Naive thymus-derived CD4-positive, alpha-beta T cell (primary cell): ENCODE results near the gene MDM2. TPM values are rescaled to one million over a fixed set of nuclear protein-coding genes. Genes with fewer than 3 reads are reported as not detected.
"Not testable (repeated sequence)": the region's sequence is repeated elsewhere in the genome, so short reads cannot be mapped to it uniquely, and the experiment has no call there.

Experiments used
- ATAC-seq: fragments of 150-1000 bp; cut with Tn5 transposase; 2 replicates; pipeline ENCODE4 v1.10.0; 2021; ENCODE audit warnings: mild to moderate bottlenecking, moderate library complexity
- CTCF ChIA-PET: fragments of 350-600 bp; sonication (Branson Sonifier 250); formaldehyde crosslinking; loops from one replicate; lab custom pipeline; 2021; ENCODE audit warnings: antibody characterized with exemption; lab: Charles Lee
- POLR2A ChIA-PET: fragments of 350-600 bp; sonication (Branson Sonifier 250); formaldehyde crosslinking; loops from one replicate; lab custom pipeline; 2021; ENCODE audit warnings: antibody characterized with exemption, inconsistent platforms; lab: Charles Lee
- DNase-seq, 9 donors: peaks; one replicate each; pipeline versions ENCODE4 v3.0.0 to v3.0.0-alpha.2; 2020 to 2022; ENCODE audit warnings: mixed read lengths in 1 of 9
- H3K27ac ChIP-seq: one replicate; pipeline ENCODE4 v1.7.0; 2013; ENCODE audit warnings: mild to moderate bottlenecking, low read depth, low read length, moderate library complexity
- H3K27me3 ChIP-seq, 2 donors: one replicate each; pipeline ENCODE4 v1.7.0; 2013; ENCODE audit warnings: low read length in 2 of 2, mild to moderate bottlenecking in 2 of 2, moderate library complexity in 2 of 2; ENCODE audit not compliant: control insufficient read depth in 2 of 2, insufficient read depth in 2 of 2
- H3K36me3 ChIP-seq, 3 experiments: 1 replicate in 2 of 3; 2 replicates in 1 of 3; pipeline ENCODE4 v1.7.0; 2013; ENCODE audit warnings: low read length in 3 of 3, mild to moderate bottlenecking in 3 of 3, moderate library complexity in 1 of 3; ENCODE audit not compliant: insufficient read depth in 3 of 3, control insufficient read depth in 2 of 3
- H3K4me1 ChIP-seq, 2 donors: one replicate each; pipeline ENCODE4 v1.7.0; 2013; ENCODE audit warnings: low read length in 2 of 2, mild to moderate bottlenecking in 2 of 2, moderate library complexity in 1 of 2; ENCODE audit not compliant: control insufficient read depth in 2 of 2, insufficient read depth in 2 of 2
- H3K4me3 ChIP-seq: 2 replicates; pipeline ENCODE4 v1.7.0; 2013; ENCODE audit warnings: mild to moderate bottlenecking, low read length
- H3K9me3 ChIP-seq, 3 experiments: 1 replicate in 2 of 3; 2 replicates in 1 of 3; pipeline ENCODE4 v1.7.0; 2013; ENCODE audit warnings: low read length in 3 of 3; ENCODE audit not compliant: control insufficient read depth in 2 of 3
- H3K27ac Mint-ChIP-seq, 9 donors: one replicate each; pipeline ENCODE4 v1.8.0; 2020 to 2022; ENCODE audit warnings: mixed read lengths in 9 of 9, mild to moderate bottlenecking in 8 of 9, moderate library complexity in 5 of 9, inconsistent platforms in 2 of 9
- H3K27me3 Mint-ChIP-seq, 5 donors: one replicate each; pipeline ENCODE4 v1.8.0; 2021 to 2022; ENCODE audit warnings: mixed read lengths in 5 of 5, mild to moderate bottlenecking in 1 of 5
- H3K36me3 Mint-ChIP-seq, 5 donors: one replicate each; pipeline ENCODE4 v1.8.0; 2020 to 2022; ENCODE audit warnings: mixed read lengths in 5 of 5, mild to moderate bottlenecking in 3 of 5, inconsistent platforms in 1 of 5
- H3K4me1 Mint-ChIP-seq, 7 donors: one replicate each; pipeline ENCODE4 v1.8.0; 2020 to 2022; ENCODE audit warnings: mixed read lengths in 7 of 7, mild to moderate bottlenecking in 3 of 7, inconsistent platforms in 1 of 7
- H3K4me3 Mint-ChIP-seq, 10 donors: one replicate each; pipeline ENCODE4 v1.8.0; 2020 to 2022; ENCODE audit warnings: mild to moderate bottlenecking in 10 of 10, mixed read lengths in 10 of 10, moderate library complexity in 6 of 10, inconsistent platforms in 2 of 10
- H3K9me3 Mint-ChIP-seq, 11 donors: one replicate each; pipeline ENCODE4 v1.8.0; 2020 to 2022; ENCODE audit warnings: mixed read lengths in 11 of 11, mild to moderate bottlenecking in 4 of 11, inconsistent platforms in 1 of 11, moderate library complexity in 1 of 11
- intact Hi-C, 2 donors: fragments of 100-400 bp; cut with micrococcal nuclease; formaldehyde crosslinking; loops; one replicate each; pipeline ENCODE4 v1.15.1; 2023
- polyA plus RNA-seq, 2 donors: library from polyadenylated mRNA; unstranded; fragments of 300-500 nt; fragmentation: Illumina TruSeq; gene quantifications; one replicate each; pipeline ENCODE4 v1.2.3, GENCODE V29; 2021
- total RNA-seq, 6 experiments: library from RNA in 5 of 6; stranded (reverse) in 5 of 6; gene quantifications; 1 replicate in 5 of 6; 2 replicates in 1 of 6; pipeline ENCODE4 v1.2.3 and lab custom pipeline; 2021 to 2026

Gene MDM2
- total and polyA plus RNA-seq, 7 experiments from 2014 or later: 14.5 to 271 (median 79.8) TPM

DNA sequence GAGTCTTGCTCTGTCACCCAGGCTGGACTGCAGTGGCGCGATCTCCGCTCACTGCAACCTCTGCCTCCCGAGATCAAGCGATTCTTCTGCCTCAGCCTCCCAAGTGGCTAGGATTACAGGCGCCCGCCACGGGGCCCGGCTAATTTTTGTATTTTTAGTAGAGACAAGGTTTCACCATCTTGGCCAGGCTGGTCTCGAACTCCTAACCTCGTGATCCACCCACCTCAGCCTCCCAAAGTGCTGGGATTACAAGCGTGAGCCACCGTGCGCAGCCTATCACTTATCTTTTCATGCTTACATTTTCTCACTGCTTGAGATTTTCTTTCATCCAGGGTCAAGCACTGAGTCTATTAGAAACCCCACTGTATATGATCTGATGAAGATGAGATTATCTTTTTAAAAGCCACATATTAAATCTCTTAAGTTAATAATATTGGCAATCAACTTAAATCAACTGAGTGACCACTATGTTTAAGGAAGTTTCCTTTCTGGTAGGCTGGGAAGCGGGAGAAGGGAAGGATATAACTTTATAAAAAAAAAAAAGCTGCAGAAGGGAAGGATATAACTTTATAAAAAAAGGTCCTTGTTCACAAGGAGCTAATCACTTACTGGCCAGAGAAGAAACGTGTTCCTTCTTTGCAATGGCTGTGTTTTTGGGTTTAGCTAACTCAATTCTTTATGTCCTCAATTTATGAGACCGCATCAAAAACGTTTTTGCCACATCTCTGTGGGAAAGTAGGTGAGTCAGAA lies 1.3 kb upstream of the MDM2 start:
- DNase-seq: no peak
- POLR2A ChIA-PET: interaction anchor here (0.7 to 3.2 kb wide), 10 partner anchors 9 to 1538 kb away, joined by 3 to 55 read pairs (median 7); partner anchors contain the start of genes CAND1, NUP107, RAP1B and SLC35E3

GRCh38 chr12:68807274-68807575 lies 752 bp upstream of the MDM2 start:
- Histone ChIP-seq H3K4me3 (peak overlapping the region; percentile 79), H3K27ac (peak overlapping the region; percentile 96), H3K4me1 (peaks cover 3 to 13% of the 10 kb centered on the region in 2 donors)
- not testable (repeated sequence) for H3K27me3 Mint-ChIP-seq, H3K9me3 Mint-ChIP-seq, ATAC-seq, H3K27me3 ChIP-seq, H3K36me3 ChIP-seq, H3K9me3 ChIP-seq
- POLR2A ChIA-PET: interaction anchor here (0.5 to 3.2 kb wide), 21 partner anchors 9 to 1538 kb away, joined by 3 to 55 read pairs (median 5); partner anchors contain the start of genes CAND1, MDM1, NUP107 and RAP1B
- CTCF ChIA-PET: interaction anchor here (0.5 to 3.0 kb wide), 7 partner anchors 10 to 559 kb away, joined by 3 to 10 read pairs (median 4); partner anchors contain the start of genes MDM1 and SLC35E3
- Mint-ChIP-seq H3K27ac (peak overlapping the region; percentile 96 to 100 (median 97)), H3K36me3 (peaks cover 0 to 25% (median 12%) of the 10 kb centered on the region in 5 donors), H3K4me1 (peaks cover under 1 to 41% (median 24%) of the 10 kb centered on the region in 7 donors), H3K4me3 (peak overlapping the region; percentile 87 to 100 (median 96))
- intact Hi-C loops: loop anchor here (1.0 to 5.0 kb wide), 15 partner anchors 35 to 1538 kb away; partner anchors contain the start of genes CAND1 (in 1 of the 2), CCT2 (in 1 of the 2), MDM1 (in 1 of the 2) and RAP1B (in 1 of the 2)
- peak in 1 of 9 donors; percentile 53 for DNase-seq

More for the DNA sequence above, 1.3 kb upstream of the MDM2 start:
- peaks cover 0 to 37% (median 23%) of the 10 kb centered on the region in 7 donors for H3K4me1 Mint-ChIP-seq
- no peak for ATAC-seq
- H3K27ac ChIP-seq: peak overlapping the region; percentile 96
- H3K4me1 ChIP-seq: peaks cover 3 to 13% of the 10 kb centered on the region in 2 donors
- H3K36me3 ChIP-seq: peaks cover 0 to 7% (median 0%) of the 10 kb centered on the region in 3 experiments
- no peaks in the 10 kb centered on the region for H3K9me3 ChIP-seq
- no peak overlapping the region for H3K4me3 ChIP-seq
- H3K27me3 Mint-ChIP-seq: no peaks in the 10 kb centered on the region
- H3K9me3 Mint-ChIP-seq: no peaks in the 10 kb centered on the region
- H3K36me3 Mint-ChIP-seq: peaks cover 0 to 23% (median 12%) of the 10 kb centered on the region in 5 donors
- H3K27me3 ChIP-seq: no peaks in the 10 kb centered on the region
- peak overlapping the region; percentile 96 to 100 (median 97) for H3K27ac Mint-ChIP-seq
- CTCF ChIA-PET: interaction anchor here (0.5 to 3.0 kb wide), 6 partner anchors 11 to 558 kb away, joined by 3 to 10 read pairs (median 4); partner anchors contain the start of genes MDM1 and SLC35E3
- intact Hi-C loops: loop anchor here (1.0 to 5.0 kb wide), 15 partner anchors 34 to 1537 kb away; partner anchors contain the start of genes CAND1 (in 1 of the 2), CCT2 (in 1 of the 2), MDM1 (in 1 of the 2) and RAP1B (in 1 of the 2)
- H3K4me3 Mint-ChIP-seq: peak overlapping the region; percentile 74 to 100 (median 94)

DNA sequence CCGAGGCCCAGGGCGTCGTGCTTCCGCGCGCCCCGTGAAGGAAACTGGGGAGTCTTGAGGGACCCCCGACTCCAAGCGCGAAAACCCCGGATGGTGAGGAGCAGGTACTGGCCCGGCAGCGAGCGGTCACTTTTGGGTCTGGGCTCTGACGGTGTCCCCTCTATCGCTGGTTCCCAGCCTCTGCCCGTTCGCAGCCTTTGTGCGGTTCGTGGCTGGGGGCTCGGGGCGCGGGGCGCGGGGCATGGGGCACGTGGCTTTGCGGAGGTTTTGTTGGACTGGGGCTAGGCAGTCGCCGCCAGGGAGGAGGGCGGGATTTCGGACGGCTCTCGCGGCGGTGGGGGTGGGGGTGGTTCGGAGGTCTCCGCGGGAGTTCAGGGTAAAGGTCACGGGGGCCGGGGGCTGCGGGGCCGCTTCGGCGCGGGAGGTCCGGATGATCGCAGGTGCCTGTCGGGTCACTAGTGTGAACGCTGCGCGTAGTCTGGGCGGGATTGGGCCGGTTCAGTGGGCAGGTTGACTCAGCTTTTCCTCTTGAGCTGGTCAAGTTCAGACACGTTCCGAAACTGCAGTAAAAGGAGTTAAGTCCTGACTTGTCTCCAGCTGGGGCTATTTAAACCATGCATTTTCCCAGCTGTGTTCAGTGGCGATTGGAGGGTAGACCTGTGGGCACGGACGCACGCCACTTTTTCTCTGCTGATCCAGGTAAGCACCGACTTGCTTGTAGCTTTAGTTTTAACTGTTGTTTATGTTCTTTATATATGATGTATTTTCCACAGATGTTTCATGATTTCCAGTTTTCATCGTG lies 612 bp downstream of the MDM2 start:
- Mint-ChIP-seq H3K27ac (peak overlapping the region; percentile 96 to 100 (median 97)), H3K4me3 (peak overlapping the region; percentile 87 to 100 (median 96)), H3K36me3 (peaks cover 0 to 35% (median 17%) of the 10 kb centered on the region in 5 donors), H3K9me3 (no peaks in the 10 kb centered on the region), H3K4me1 (peaks cover 7 to 55% (median 37%) of the 10 kb centered on the region in 7 donors), H3K27me3 (no peaks in the 10 kb centered on the region)
- H3K4me1 ChIP-seq: peaks cover 3 to 13% of the 10 kb centered on the region in 2 donors
- H3K27me3 ChIP-seq: no peaks in the 10 kb centered on the region
- DNase-seq (peak; percentile 20 to 78 (median 26)), ATAC-seq (peak; percentile 18)
- CTCF ChIA-PET: interaction anchor here (1.5 to 3.0 kb wide), 4 partner anchors 9 to 62 kb away, joined by 4 to 10 read pairs (median 7); partner anchors contain the start of gene SLC35E3
- intact Hi-C loops: loop anchor here (1.0 to 5.0 kb wide), 18 partner anchors 22 to 1539 kb away; partner anchors contain the start of genes CPM (in 2 of the 2), CPSF6 (in 2 of the 2), NUP107 (in 2 of the 2) and CAND1 (in 1 of the 2)
- H3K4me3 ChIP-seq: peak overlapping the region; percentile 79
- POLR2A ChIA-PET: interaction anchor here (0.6 to 3.2 kb wide), 20 partner anchors 9 to 1540 kb away, joined by 3 to 55 read pairs (median 5); partner anchors contain the start of genes CAND1, MDM1, NUP107 and RAP1B
- peaks cover 0 to 19% (median 0%) of the 10 kb centered on the region in 3 experiments for H3K36me3 ChIP-seq
- no peaks in the 10 kb centered on the region for H3K9me3 ChIP-seq
- H3K27ac ChIP-seq: peak overlapping the region; percentile 96

GRCh38 chr12:68809190-68810026 lies 1.4 kb downstream of the MDM2 start:
- Histone ChIP-seq H3K9me3 (no peaks in the 10 kb centered on the region), H3K27me3 (no peaks in the 10 kb centered on the region), H3K4me1 (peaks cover 3 to 13% of the 10 kb centered on the region in 2 donors), H3K27ac (peak overlapping the region; percentile 96), H3K4me3 (peak overlapping the region; percentile 79), H3K36me3 (peaks cover 0 to 21% (median under 1%) of the 10 kb centered on the region in 3 experiments)
- intact Hi-C loops: loop anchor here (2.0 to 5.0 kb wide), 11 partner anchors 37 to 929 kb away; partner anchors contain the start of genes CPM (in 2 of the 2), CPSF6 (in 1 of the 2) and RAB3IP (in 1 of the 2)
- ChIA-PET CTCF (interaction anchor here (1.5 to 3.0 kb wide), 2 partner anchors 8 to 10 kb away, joined by 4 to 10 read pairs; no protein-coding TSS in a partner anchor), POLR2A (interaction anchor here (0.6 to 3.2 kb wide), 9 partner anchors 13 to 1541 kb away, joined by 3 to 55 read pairs (median 4); partner anchors contain the start of genes CAND1, MDM1, NUP107 and RAP1B)
- no peak for DNase-seq
- ATAC-seq: no peak
- peak overlapping the region; percentile 87 to 100 (median 96) for H3K4me3 Mint-ChIP-seq
- H3K4me1 Mint-ChIP-seq: peaks cover 11 to 60% (median 42%) of the 10 kb centered on the region in 7 donors
- no peaks in the 10 kb centered on the region for H3K27me3 Mint-ChIP-seq
- H3K27ac Mint-ChIP-seq: peak overlapping the region; percentile 96 to 100 (median 97)
- H3K36me3 Mint-ChIP-seq: peaks cover 0 to 38% (median 17%) of the 10 kb centered on the region in 5 donors
- H3K9me3 Mint-ChIP-seq: no peaks in the 10 kb centered on the region

- peaks cover 1 to 42% (median 18%) of the 10 kb centered on the region in 5 donors for H3K36me3 Mint-ChIP-seq
- Histone ChIP-seq H3K36me3 (peaks cover 0 to 23% (median 4%) of the 10 kb centered on the region in 3 experiments), H3K4me1 (peaks cover 3 to 16% of the 10 kb centered on the region in 2 donors)
- H3K4me3 ChIP-seq, DNase-seq, H3K27me3 ChIP-seq, H3K9me3 Mint-ChIP-seq, H3K27ac ChIP-seq, H3K9me3 ChIP-seq, ATAC-seq, POLR2A ChIA-PET, intact Hi-C loops, H3K27me3 Mint-ChIP-seq, CTCF ChIA-PET: not testable (repeated sequence)
- H3K4me1 Mint-ChIP-seq: peaks cover 17 to 66% (median 48%) of the 10 kb centered on the region in 7 donors
- H3K4me3 Mint-ChIP-seq: peak overlapping the region; percentile 56 to 100 (median 94)
- peak overlapping the region in 7 of 9 donors; percentile 38 to 100 (median 84) for H3K27ac Mint-ChIP-seq
Measured at GRCh38 chr12:68810027-68810389, 2.0 kb downstream of the MDM2 start.
